ENCODE measurements around the gene STH. TPM values are rescaled to one million over a fixed set of nuclear protein-coding genes. Genes with fewer than 3 reads are reported as not detected.

STH gene
- polyA plus RNA-seq, 1 donor (not counting 4 experiments of a cell fraction or from before 2014, with no cell fraction given), result not detected

DNA sequence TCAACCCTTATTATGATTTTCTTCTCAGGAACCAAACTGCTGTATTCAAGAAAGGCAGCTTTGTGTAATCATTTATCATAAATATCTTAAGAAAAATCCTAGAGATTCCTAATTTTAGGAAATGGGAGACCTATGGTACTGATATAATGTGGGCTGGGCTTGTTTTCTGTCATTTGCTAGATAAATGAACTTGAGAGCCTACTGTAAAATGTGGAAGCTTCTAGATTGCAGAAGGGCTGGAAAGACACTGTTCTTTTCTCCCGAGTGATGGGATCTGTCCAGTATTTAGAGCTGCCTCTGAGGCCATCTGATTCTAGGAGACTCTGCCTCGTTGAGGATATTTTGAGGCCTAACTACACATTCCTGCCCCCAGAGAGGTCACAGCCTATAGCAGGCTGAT, 19.9 kb upstream of the STH start:
- Histone ChIP-seq H3K9me3 (ENCODE audit: control insufficient read depth, low read depth, low read length) (no peaks in the 10 kb centered on the region), H3K9me1 (ENCODE audit: control insufficient read depth, extremely low read depth, insufficient read depth, low read length) (no peaks in the 10 kb centered on the region), H3K4me3 (ENCODE audit: control insufficient read depth in 2 of 3, extremely low read depth in 1 of 3, insufficient read depth in 2 of 3, low read depth in 1 of 3, low read length in 3 of 3) (no peak overlapping the region), H3K27ac (ENCODE audit: control insufficient read depth, insufficient read depth, low read length) (no peak overlapping the region), H3K79me2 (ENCODE audit: control insufficient read depth, insufficient read depth, low read length) (no peaks in the 10 kb centered on the region), H3K4me1 (ENCODE audit: control insufficient read depth, extremely low read depth, insufficient read depth, low read length) (no peaks in the 10 kb centered on the region), H3K27me3 (ENCODE audit: control insufficient read depth, extremely low read depth, insufficient read depth, low read length) (peaks cover 20% of the 10 kb centered on the region), H3K36me3 (ENCODE audit: control insufficient read depth in 2 of 2, extremely low read depth in 1 of 2, insufficient read depth in 2 of 2, low read length in 2 of 2) (no peaks in the 10 kb centered on the region), H4K20me1 (ENCODE audit: control insufficient read depth, extremely low read depth, insufficient read depth, low read length) (no peaks in the 10 kb centered on the region), H3K4me2 (ENCODE audit: control insufficient read depth, extremely low read depth, insufficient read depth, low read depth, low read length) (no peak overlapping the region), H2AFZ (ENCODE audit: control insufficient read depth, low read length) (no peak overlapping the region), H3K9ac (ENCODE audit: control insufficient read depth, extremely low read depth, insufficient read depth, low read length) (no peak overlapping the region)
- DNase-seq (ENCODE audit: low read depth, low spot score), result no peak
- no peak for FAIRE-seq
- TF ChIP-seq, protein P1, sequence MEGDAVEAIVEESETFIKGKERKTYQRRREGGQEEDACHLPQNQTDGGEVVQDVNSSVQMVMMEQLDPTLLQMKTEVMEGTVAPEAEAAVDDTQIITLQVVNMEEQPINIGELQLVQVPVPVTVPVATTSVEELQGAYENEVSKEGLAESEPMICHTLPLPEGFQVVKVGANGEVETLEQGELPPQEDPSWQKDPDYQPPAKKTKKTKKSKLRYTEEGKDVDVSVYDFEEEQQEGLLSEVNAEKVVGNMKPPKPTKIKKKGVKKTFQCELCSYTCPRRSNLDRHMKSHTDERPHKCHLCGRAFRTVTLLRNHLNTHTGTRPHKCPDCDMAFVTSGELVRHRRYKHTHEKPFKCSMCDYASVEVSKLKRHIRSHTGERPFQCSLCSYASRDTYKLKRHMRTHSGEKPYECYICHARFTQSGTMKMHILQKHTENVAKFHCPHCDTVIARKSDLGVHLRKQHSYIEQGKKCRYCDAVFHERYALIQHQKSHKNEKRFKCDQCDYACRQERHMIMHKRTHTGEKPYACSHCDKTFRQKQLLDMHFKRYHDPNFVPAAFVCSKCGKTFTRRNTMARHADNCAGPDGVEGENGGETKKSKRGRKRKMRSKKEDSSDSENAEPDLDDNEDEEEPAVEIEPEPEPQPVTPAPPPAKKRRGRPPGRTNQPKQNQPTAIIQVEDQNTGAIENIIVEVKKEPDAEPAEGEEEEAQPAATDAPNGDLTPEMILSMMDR (optimal IDR thresholded peaks at IDR 0.05 in 1 of 3, IDR thresholded peaks at IDR 0.05 in 1 of 3, conservative IDR thresholded peaks at IDR 0.05 in 1 of 3; ENCODE audit: extremely low read depth in 1 of 3, insufficient read depth in 2 of 3, low read length in 3 of 3), result no peak
- TF ChIP-seq EZH2 (IDR thresholded peaks at IDR 0.05; ENCODE audit: low read length), result no peak
- dilution Hi-C loops (cut with MboI; ENCODE audit: extremely low pct_ligation_motif_present, low sequenced_read_pairs), result no loop called here

DNA sequence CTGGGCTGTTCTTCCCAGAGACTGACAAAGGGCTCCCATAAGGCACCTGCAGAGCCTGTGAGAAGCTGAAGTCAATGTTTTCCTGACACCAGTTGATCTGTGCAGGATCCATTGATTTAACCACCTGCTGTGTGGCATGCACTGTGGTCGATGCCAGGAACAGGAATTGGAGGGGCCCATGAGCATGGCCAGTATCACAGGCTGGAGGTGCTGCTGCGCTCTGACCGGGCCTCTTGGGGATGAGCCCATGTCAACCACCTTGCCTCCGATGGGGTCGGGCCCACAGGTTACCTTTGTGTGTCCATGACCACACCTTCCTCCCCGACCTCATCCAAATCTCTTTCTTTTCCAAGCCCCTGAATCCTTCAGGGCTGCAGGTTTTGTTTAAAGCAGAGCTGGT, 18.2 kb upstream of the STH start:
- DNase-seq (ENCODE audit: low read depth, low spot score), result no peak
- H3K79me2 ChIP-seq (ENCODE audit: control insufficient read depth, insufficient read depth, low read length), result no peaks in the 10 kb centered on the region
- H4K20me1 ChIP-seq (ENCODE audit: control insufficient read depth, extremely low read depth, insufficient read depth, low read length), result no peaks in the 10 kb centered on the region
- no peak overlapping the region for H3K9ac ChIP-seq (ENCODE audit: control insufficient read depth, extremely low read depth, insufficient read depth, low read length)
- no peaks in the 10 kb centered on the region for H3K9me1 ChIP-seq (ENCODE audit: control insufficient read depth, extremely low read depth, insufficient read depth, low read length)
- no peak overlapping the region for H2AFZ ChIP-seq (ENCODE audit: control insufficient read depth, low read length)
- FAIRE-seq, result no peak
- peaks cover 6% of the 10 kb centered on the region for H3K27me3 ChIP-seq (ENCODE audit: control insufficient read depth, extremely low read depth, insufficient read depth, low read length)
- dilution Hi-C loops (cut with MboI; ENCODE audit: extremely low pct_ligation_motif_present, low sequenced_read_pairs), result no loop called here
- no peak overlapping the region for H3K4me3 ChIP-seq (ENCODE audit: control insufficient read depth in 2 of 3, extremely low read depth in 1 of 3, insufficient read depth in 2 of 3, low read depth in 1 of 3, low read length in 3 of 3)
- H3K4me1 ChIP-seq (ENCODE audit: control insufficient read depth, extremely low read depth, insufficient read depth, low read length), result no peaks in the 10 kb centered on the region
- H3K27ac ChIP-seq (ENCODE audit: control insufficient read depth, insufficient read depth, low read length), result no peak overlapping the region
- TF ChIP-seq EZH2 (IDR thresholded peaks at IDR 0.05; ENCODE audit: low read length), result no peak
- TF ChIP-seq, protein P1 (optimal IDR thresholded peaks at IDR 0.05 in 1 of 3, IDR thresholded peaks at IDR 0.05 in 1 of 3, conservative IDR thresholded peaks at IDR 0.05 in 1 of 3; ENCODE audit: extremely low read depth in 1 of 3, insufficient read depth in 2 of 3, low read length in 3 of 3), result no peak
- H3K9me3 ChIP-seq (ENCODE audit: control insufficient read depth, low read depth, low read length), result no peaks in the 10 kb centered on the region
- H3K4me2 ChIP-seq (ENCODE audit: control insufficient read depth, extremely low read depth, insufficient read depth, low read depth, low read length), result no peak overlapping the region
- no peaks in the 10 kb centered on the region for H3K36me3 ChIP-seq (ENCODE audit: control insufficient read depth in 2 of 2, extremely low read depth in 1 of 2, insufficient read depth in 2 of 2, low read length in 2 of 2)
